ENCODE results near the gene MEOX2.

MEOX2 gene

DNA sequence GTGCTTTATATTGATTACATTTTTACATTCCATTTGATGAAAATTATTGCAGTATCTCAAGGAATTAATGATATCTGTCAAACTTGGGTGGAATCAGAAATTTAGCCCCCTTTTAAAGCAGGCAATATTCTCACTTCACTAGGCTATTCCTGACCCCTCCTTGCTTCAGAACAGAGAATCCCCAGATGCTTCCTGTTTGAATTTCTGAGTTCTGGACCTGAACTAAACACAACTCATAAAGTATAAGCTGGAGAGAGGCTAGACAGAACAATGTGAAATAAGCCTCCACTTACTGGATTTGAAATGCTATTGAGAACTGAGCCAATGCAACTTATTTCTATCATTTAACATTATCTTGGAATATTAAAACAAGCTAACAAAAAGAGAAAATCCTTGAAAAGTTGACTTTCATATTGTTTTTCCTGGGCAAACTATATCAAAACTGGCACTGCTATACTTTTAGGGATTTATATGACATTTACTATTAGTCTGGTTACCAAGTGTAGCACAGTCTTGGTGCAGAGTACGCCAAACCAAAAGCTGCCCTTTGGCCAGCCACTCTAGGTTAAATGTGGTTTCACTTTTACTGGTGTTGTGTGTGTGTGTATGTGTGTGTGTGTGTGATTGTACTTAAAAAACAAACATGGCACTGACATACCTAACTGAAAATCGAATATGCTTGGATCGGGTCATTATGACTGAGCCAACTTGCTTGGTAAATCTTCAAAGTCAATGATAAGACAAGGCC lies 105.7 kb downstream of the MEOX2 start:
- in situ Hi-C loops (cut with MboI; ENCODE audit: low pct_unique_long_range_greater_than_20kb, low sequenced_read_pairs), result no loop called here
- no peak for DNase-seq

- in situ Hi-C loops (cut with MboI; ENCODE audit: low pct_unique_long_range_greater_than_20kb, low sequenced_read_pairs), result no loop called here
- no peak for DNase-seq
These were observed 108.9 kb downstream of the MEOX2 start for GRCh38 chr7:15577600-15577999.

DNA sequence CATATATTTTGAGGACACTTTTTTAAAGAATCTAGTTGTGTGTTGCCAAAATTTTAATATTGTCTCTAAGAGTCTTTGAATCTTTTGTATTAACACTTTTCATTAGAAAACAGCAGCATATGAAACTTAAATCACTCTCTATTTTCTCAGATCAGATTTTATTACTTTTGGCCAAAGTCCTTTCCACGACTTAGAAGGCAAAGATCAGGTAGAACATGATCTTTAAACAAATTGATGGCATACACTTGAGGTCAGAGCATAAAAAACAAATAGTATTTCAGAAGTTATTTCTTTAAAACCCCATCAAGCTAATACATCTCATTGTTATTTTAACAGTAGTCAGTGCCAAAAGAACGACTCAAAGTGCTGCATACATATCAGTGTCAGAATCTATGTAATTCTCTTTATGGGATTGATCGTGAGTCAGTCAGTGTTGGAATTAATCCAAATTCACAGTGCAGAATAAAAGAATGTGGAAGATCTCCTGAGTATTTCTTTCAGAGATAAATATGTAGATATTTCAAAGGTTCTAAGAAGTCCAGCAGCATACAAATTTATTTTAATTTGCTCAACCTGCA lies 115.1 kb downstream of the MEOX2 start:
- DNase-seq, result no peak

DNA sequence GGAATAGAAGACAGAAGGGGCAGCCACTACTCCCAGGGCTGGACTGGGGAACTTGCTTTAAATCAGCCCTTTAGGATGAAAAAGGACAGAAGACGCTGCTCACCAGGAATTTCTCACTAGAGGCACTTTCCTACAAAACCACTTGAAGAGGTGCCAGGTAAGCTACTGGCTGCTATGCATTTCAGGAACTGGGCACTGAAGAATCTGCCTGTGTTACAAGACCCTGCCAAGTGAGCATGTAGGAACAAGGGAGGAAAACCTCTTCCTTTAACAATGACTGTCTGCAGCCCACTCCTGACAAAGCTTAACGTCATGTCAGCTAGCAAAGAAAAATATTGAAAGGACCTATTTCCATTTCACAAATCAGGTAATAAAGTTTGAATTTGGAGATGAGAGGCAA lies 118.8 kb downstream of the MEOX2 start:
- DNase-seq, result no peak
- in situ Hi-C loops (cut with MboI; ENCODE audit: low pct_unique_long_range_greater_than_20kb, low sequenced_read_pairs), result no loop called here

More for the DNA sequence above, 115.1 kb downstream of the MEOX2 start:
- in situ Hi-C loops (cut with MboI; ENCODE audit: low pct_unique_long_range_greater_than_20kb, low sequenced_read_pairs), result no loop called here

DNA sequence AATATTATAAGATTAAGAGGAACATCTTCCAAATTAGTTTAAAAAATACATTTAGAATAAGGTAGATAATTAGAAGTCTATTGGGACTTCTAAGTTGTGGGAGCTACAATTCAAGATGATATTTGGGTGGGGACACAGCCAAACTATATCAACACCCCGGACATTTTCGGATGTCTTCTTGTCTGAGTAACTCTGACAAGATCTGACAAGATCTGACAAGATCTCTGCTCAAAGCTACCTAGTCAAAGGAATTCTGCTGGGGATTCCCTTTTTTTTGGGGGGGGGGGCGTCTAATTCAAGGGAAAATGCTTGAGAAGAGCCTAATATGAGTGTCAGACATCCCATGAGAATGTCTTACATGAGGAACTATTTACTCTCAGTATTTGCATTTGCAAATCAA lies 119.4 kb downstream of the MEOX2 start:
- in situ Hi-C loops (cut with MboI; ENCODE audit: low pct_unique_long_range_greater_than_20kb, low sequenced_read_pairs), result no loop called here
- no peak for DNase-seq

DNA sequence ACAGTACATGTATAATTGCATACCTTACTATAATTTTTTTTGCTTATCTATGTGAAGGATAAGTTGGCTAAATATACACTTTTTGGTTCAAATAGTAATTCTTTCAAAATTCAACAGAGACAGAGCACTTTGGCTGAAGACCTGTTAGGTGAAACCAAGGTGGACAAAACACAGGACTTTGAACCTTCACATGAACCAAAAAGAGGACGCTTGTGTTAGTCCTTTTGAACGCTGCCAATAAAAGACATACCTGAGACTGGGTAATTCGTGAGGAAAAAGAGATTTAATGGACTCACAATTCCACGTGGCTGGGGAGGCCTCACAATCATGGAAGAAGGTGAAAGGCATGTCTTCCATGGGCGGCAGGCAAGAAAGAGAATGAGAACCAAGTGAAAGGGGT lies 120.0 kb downstream of the MEOX2 start:
- in situ Hi-C loops (cut with MboI; ENCODE audit: low pct_unique_long_range_greater_than_20kb, low sequenced_read_pairs), result no loop called here
- DNase-seq, result no peak

- in situ Hi-C loops (cut with MboI; ENCODE audit: low pct_unique_long_range_greater_than_20kb, low sequenced_read_pairs), result no loop called here
These were observed 124.6 kb downstream of the MEOX2 start, which contains the start of gene AGMO for GRCh38 chr7:15561835-15562234. Gene AGMO (minus strand): TSS chr7:15562015.

More at GRCh38 chr7:15561835-15562234, 124.6 kb downstream of the MEOX2 start, which contains the start of gene AGMO:
- DNase-seq, result no peak

Measured in KBM-7 (cell line).